Gastroesophageal sphincter (tissue), 4 donors: ENCODE results near the gene WFDC1. TPM values are rescaled to one million over a fixed set of nuclear protein-coding genes. Genes with fewer than 3 reads are reported as not detected.

Experiments
- ATAC-seq: fragments of 150-250 bp; one replicate; pipeline ENCODE4 v1.9.1; 2016; ENCODE audit warnings: mild to moderate bottlenecking, moderate library complexity
- H3K27ac ChIP-seq, 4 donors: fragments of 200-600 bp; sonication (generic) in 3 of 4; 1 replicate in 3 of 4; 2 replicates in 1 of 4; pipeline ENCODE4 v1.5.1; 2016 to 2019
- H3K27me3 ChIP-seq: fragments of 200-600 bp; sonication (generic); one replicate; pipeline ENCODE4 v1.5.1; 2019
- H3K36me3 ChIP-seq, 2 donors: fragments of 200-600 bp; sonication (generic); one replicate each; pipeline ENCODE4 v1.5.1; 2019; ENCODE audit warnings: control low read depth in 1 of 2
- H3K4me1 ChIP-seq, 3 donors: fragments of 200-600 bp; sonication (generic); 1 replicate in 2 of 3; 2 replicates in 1 of 3; pipeline ENCODE4 v1.5.1; 2016 to 2019; ENCODE audit warnings: control low read depth in 2 of 3
- H3K4me3 ChIP-seq, 2 donors: fragments of 200-600 bp; sonication (generic); one replicate each; pipeline ENCODE4 v1.5.1; 2019; ENCODE audit warnings: mild to moderate bottlenecking in 1 of 2, moderate library complexity in 1 of 2
- H3K9me3 ChIP-seq, 3 donors: fragments of 200-600 bp; sonication (generic); one replicate each; pipeline ENCODE4 v1.5.1; 2017 to 2019; ENCODE audit warnings: control low read depth in 2 of 3
- CTCF ChIP-seq, 4 experiments: fragments of 200-600 bp in 2 of 4; fragments of 450-650 bp in 2 of 4; sonication (generic) in 1 of 4; IDR thresholded peaks; one replicate each; pipeline ENCODE4 v1.5.1; 2017 to 2019; ENCODE audit warnings: antibody characterized with exemption in 4 of 4, mild to moderate bottlenecking in 2 of 4, moderate library complexity in 2 of 4
- EP300 ChIP-seq: sonication (generic); formaldehyde crosslinking; IDR thresholded peaks from one replicate; pipeline ENCODE4 v1.6.1; 2017; ENCODE audit warnings: antibody characterized with exemption, mild to moderate bottlenecking
- POLR2A ChIP-seq, 2 donors: fragments of 450-650 bp; IDR thresholded peaks; one replicate each; pipeline ENCODE4 v1.6.1; 2017; ENCODE audit warnings: antibody characterized with exemption in 2 of 2, mild to moderate bottlenecking in 2 of 2, moderate library complexity in 1 of 2
- POLR2AphosphoS5 ChIP-seq: sonication (generic); formaldehyde crosslinking; IDR thresholded peaks from one replicate; pipeline ENCODE4 v1.6.1; 2017; ENCODE audit warnings: antibody characterized with exemption
- WGBS, 2 donors: methylation state at CpG; one replicate each; pipeline ENCODE4 v1.1.5; 2018; ENCODE audit warnings: low coverage in 1 of 2; 5-methylcytosine and 5-hydroxymethylcytosine counted together
- total RNA-seq, 4 donors: library from RNA; depleted of rRNA; stranded (reverse); fragments of >200 nt; gene quantifications; one replicate each; pipeline ENCODE4 v1.1.0, GENCODE V29; 2016

The WFDC1 gene
- total RNA-seq, 4 donors from 2014 or later: 25.0 to 53.1 (median 38.2) TPM

- 100% methylated on average over 1 of the region's 3 CpGs; no CpG with 5 or more reads in 1 of the 2 donors for WGBS, 2 donors
- peaks cover 0 to 26% (median 4%) of the 10 kb centered on the region in 3 donors for H3K4me1 ChIP-seq
- H3K4me3 ChIP-seq: no peak overlapping the region
- H3K27ac ChIP-seq: no peak overlapping the region
- TF ChIP-seq EP300 (no peak), CTCF (IDR thresholded peaks at IDR 0.05) (no peak), POLR2A (IDR thresholded peaks at IDR 0.05) (no peak), POLR2AphosphoS5 (no peak)
- ATAC-seq: no peak
- no peaks in the 10 kb centered on the region for H3K9me3 ChIP-seq
- H3K36me3 ChIP-seq: no peaks in the 10 kb centered on the region
- no peaks in the 10 kb centered on the region for H3K27me3 ChIP-seq
Measured at GRCh38 chr16:84281074-84281473, 13.6 kb upstream of the WFDC1 start.

GRCh38 chr16:84282533-84282932 lies 12.1 kb upstream of the WFDC1 start:
- Histone ChIP-seq H3K4me3 (no peak overlapping the region), H3K4me1 (peaks cover 0 to 41% (median 8%) of the 10 kb centered on the region in 3 donors), H3K27ac (no peak overlapping the region), H3K9me3 (no peaks in the 10 kb centered on the region), H3K27me3 (no peaks in the 10 kb centered on the region), H3K36me3 (no peaks in the 10 kb centered on the region)
- TF ChIP-seq CTCF (IDR thresholded peaks at IDR 0.05) (no peak), POLR2A (IDR thresholded peaks at IDR 0.05) (no peak), POLR2AphosphoS5 (no peak), EP300 (no peak)
- no peak for ATAC-seq
- WGBS, 2 donors: 61 to 69% methylated on average over 2 to 4 of the region's 6 CpGs

- Histone ChIP-seq H3K27me3 (no peaks in the 10 kb centered on the region), H3K9me3 (no peaks in the 10 kb centered on the region), H3K4me1 (peaks cover 0 to 41% (median 8%) of the 10 kb centered on the region in 3 donors), H3K4me3 (no peak overlapping the region), H3K27ac (peak overlapping the region in 3 of 4 donors; percentile 47 to 60 (median 53)), H3K36me3 (no peaks in the 10 kb centered on the region)
- WGBS, 2 donors: 84 to 86% methylated on average over 10 to 12 of the region's 24 CpGs
- TF ChIP-seq POLR2AphosphoS5 (no peak), POLR2A (IDR thresholded peaks at IDR 0.05) (no peak), EP300 (no peak), CTCF (IDR thresholded peaks at IDR 0.05) (no peak)
- ATAC-seq: no peak
Measured at GRCh38 chr16:84283314-84284153, 11.1 kb upstream of the WFDC1 start.

DNA sequence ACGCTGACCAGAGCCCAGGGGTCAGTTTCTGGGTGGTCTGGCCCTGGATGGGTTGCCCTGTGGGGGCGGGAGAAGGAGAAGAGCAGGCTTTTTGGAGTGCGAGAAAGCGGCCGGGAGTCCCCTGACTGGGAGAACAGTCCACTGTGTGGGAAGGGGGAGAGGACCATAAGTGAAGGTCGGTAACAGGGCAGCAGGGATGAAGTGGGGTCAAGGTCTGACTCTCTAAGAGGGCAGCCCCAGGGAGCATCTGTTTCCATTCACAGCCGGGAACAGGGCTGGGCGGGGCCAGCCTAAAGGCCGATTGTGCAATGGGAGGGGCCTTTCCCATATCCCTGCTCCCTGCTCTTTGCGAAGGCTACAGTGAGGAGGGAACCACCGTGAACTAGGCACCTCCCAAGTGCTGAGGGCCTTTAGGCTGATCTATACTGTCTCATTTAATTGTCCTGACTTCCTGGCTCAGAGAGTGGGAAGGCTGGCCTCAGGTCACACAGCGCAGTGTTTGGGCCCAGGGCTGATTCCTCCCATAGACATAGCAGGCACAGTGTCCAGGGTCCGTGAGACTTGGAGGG lies 10.4 kb upstream of the WFDC1 start:
- Histone ChIP-seq H3K27me3 (no peaks in the 10 kb centered on the region), H3K9me3 (no peaks in the 10 kb centered on the region), H3K4me3 (no peak overlapping the region), H3K27ac (peak overlapping the region in 3 of 4 donors; percentile 47 to 60 (median 53)), H3K4me1 (peaks cover 0 to 41% (median 8%) of the 10 kb centered on the region in 3 donors), H3K36me3 (no peaks in the 10 kb centered on the region)
- peak; percentile 85 for ATAC-seq
- TF ChIP-seq POLR2AphosphoS5 (peak; percentile 67), POLR2A (IDR thresholded peaks at IDR 0.05) (no peak), EP300 (no peak), CTCF (IDR thresholded peaks at IDR 0.05) (no peak)
- WGBS, 2 donors: 34 to 40% methylated on average over 5 to 7 of the region's 13 CpGs
